ENCODE measurements around the gene NBEAL2. TPM values are rescaled to one million over a fixed set of nuclear protein-coding genes. Genes with fewer than 3 reads are reported as not detected.

NBEAL2 gene
- total and polyA plus RNA-seq, 10 donors = 44.0 to 271 (median 129) TPM

DNA sequence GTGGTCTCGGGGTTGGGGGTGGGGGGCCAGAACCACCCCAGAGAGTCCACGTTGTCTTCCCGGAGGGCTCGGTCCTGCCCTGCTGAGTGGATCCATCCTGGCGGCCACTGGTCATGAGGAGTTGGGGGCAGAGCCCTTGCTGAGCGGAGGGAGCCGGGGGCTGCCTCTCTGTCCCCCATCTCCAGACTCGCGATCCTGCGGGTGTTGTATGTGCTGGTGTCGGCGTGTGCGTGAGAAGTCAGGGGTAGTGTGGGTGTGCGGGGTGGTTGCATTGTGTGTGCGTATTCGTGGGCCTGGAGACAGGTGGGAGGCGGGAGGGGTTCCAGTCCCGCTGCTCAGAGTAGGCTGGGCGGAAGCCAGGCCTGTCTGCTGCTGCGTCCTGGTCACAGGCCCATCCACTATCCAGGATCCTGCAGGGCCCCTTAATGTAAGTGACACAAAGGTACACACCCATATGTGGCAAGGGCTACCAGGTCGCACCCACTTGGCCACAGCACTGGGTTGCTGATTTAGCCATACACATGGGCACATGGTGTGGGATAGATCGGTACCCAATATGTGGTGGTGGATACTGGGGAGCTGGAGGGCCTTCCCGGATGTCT, 30.7 kb downstream of the NBEAL2 start:
- Histone ChIP-seq H3K4me3 (peak overlapping the region; percentile 45 to 75 (median 49)), H3K36me3 (peaks cover 0 to 89% (median 32%) of the 10 kb centered on the region in 6 donors), H3K4me1 (peaks cover 4 to 31% (median 18%) of the 10 kb centered on the region in 6 donors), H3K9me3 (no peaks in the 10 kb centered on the region), H3K27me3 (replicated peaks in 1 of 7) (no peaks in the 10 kb centered on the region), H3K27ac (peak overlapping the region; percentile 59 to 84 (median 82))
- intact Hi-C loops (cut with DNase I; ENCODE audit: low total_unique reads) = no loop called here
- 74 to 93% (median 78%) methylated on average over 12 to 23 of the region's 23 CpGs for WGBS, 5 donors
- DNase-seq = peak; percentile 74
- TF ChIP-seq, protein P1, sequence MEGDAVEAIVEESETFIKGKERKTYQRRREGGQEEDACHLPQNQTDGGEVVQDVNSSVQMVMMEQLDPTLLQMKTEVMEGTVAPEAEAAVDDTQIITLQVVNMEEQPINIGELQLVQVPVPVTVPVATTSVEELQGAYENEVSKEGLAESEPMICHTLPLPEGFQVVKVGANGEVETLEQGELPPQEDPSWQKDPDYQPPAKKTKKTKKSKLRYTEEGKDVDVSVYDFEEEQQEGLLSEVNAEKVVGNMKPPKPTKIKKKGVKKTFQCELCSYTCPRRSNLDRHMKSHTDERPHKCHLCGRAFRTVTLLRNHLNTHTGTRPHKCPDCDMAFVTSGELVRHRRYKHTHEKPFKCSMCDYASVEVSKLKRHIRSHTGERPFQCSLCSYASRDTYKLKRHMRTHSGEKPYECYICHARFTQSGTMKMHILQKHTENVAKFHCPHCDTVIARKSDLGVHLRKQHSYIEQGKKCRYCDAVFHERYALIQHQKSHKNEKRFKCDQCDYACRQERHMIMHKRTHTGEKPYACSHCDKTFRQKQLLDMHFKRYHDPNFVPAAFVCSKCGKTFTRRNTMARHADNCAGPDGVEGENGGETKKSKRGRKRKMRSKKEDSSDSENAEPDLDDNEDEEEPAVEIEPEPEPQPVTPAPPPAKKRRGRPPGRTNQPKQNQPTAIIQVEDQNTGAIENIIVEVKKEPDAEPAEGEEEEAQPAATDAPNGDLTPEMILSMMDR (IDR thresholded peaks at IDR 0.05 in 8 of 11, conservative IDR thresholded peaks at IDR 0.05 in 3 of 11) = no peak
- TF ChIP-seq POLR2A (IDR thresholded peaks at IDR 0.05) = no peak
- TF ChIP-seq POLR2AphosphoS5 (IDR thresholded peaks at IDR 0.05) = no peak

DNA sequence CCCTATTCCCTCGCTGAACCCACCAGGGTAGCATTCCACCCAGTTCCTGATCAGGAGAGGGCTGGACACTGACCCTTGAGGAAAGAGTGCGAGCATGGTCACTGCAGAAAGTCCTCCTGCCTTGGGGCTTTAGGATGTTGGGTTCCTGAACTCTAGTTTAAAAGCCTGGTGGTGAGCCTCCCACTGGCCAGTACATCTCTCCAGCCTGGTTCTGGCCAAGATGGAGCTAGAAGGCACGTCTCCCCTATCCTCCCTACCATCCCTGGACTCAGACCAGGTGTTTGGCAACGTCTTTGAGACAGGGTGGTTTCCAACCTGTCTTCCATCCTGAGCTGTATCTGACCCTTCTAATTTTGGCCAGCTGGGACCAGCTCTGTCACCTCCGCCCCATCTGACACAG, 31.4 kb downstream of the NBEAL2 start:
- Histone ChIP-seq H3K36me3 (peaks cover 0 to 89% (median 28%) of the 10 kb centered on the region in 6 donors), H3K4me3 (no peak overlapping the region), H3K9me3 (no peaks in the 10 kb centered on the region), H3K27ac (peak overlapping the region in 3 of 8 donors; percentile 1 to 82 (median 7)), H3K4me1 (peaks cover 4 to 32% (median 18%) of the 10 kb centered on the region in 6 donors), H3K27me3 (replicated peaks in 1 of 7) (no peaks in the 10 kb centered on the region)
- no peak for DNase-seq
- TF ChIP-seq POLR2A (IDR thresholded peaks at IDR 0.05) = no peak
- TF ChIP-seq, protein P1 (IDR thresholded peaks at IDR 0.05 in 8 of 11, conservative IDR thresholded peaks at IDR 0.05 in 3 of 11) = no peak
- TF ChIP-seq POLR2AphosphoS5 (IDR thresholded peaks at IDR 0.05) = no peak
- WGBS, 5 donors = 88 to 98% (median 91%) methylated on average over 5 of the region's 5 CpGs
- intact Hi-C loops (cut with DNase I; ENCODE audit: low total_unique reads) = no loop called here

DNA sequence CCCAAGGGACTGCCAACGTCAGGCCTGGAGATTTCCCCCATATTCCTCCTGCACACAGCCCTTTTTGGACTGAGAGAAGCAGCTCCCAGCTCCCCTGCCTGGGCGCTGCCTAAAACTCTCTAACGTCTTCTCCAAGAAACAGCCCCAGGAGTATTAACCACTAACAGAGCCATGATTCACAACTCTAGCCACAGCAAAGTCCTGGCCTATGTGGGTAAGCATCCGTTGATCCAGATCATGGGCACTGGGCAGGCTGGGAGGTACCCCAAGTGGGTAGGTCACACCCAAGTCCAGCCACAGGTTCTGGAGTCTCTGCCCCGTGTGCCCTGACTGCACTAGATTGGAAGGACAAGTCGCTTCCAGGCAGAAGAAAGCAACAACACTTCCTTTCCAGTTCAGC, 31.9 kb downstream of the NBEAL2 start:
- no peaks in the 10 kb centered on the region for H3K27me3 ChIP-seq (replicated peaks in 1 of 7)
- peak overlapping the region in 3 of 8 donors; percentile 1 to 82 (median 7) for H3K27ac ChIP-seq
- peaks cover 4 to 37% (median 18%) of the 10 kb centered on the region in 6 donors for H3K4me1 ChIP-seq
- TF ChIP-seq, protein P1 (IDR thresholded peaks at IDR 0.05 in 8 of 11, conservative IDR thresholded peaks at IDR 0.05 in 3 of 11) = no peak
- TF ChIP-seq POLR2AphosphoS5 (IDR thresholded peaks at IDR 0.05) (no peak), POLR2A (IDR thresholded peaks at IDR 0.05) (no peak)
- intact Hi-C loops (cut with DNase I; ENCODE audit: low total_unique reads) = no loop called here
- DNase-seq = peak; percentile 45
- WGBS, 5 donors = 85 to 92% (median 87%) methylated on average over 6 of the region's 6 CpGs
- H3K4me3 ChIP-seq = no peak overlapping the region
- H3K36me3 ChIP-seq = peaks cover 0 to 89% (median 28%) of the 10 kb centered on the region in 6 donors
- no peaks in the 10 kb centered on the region for H3K9me3 ChIP-seq

DNA sequence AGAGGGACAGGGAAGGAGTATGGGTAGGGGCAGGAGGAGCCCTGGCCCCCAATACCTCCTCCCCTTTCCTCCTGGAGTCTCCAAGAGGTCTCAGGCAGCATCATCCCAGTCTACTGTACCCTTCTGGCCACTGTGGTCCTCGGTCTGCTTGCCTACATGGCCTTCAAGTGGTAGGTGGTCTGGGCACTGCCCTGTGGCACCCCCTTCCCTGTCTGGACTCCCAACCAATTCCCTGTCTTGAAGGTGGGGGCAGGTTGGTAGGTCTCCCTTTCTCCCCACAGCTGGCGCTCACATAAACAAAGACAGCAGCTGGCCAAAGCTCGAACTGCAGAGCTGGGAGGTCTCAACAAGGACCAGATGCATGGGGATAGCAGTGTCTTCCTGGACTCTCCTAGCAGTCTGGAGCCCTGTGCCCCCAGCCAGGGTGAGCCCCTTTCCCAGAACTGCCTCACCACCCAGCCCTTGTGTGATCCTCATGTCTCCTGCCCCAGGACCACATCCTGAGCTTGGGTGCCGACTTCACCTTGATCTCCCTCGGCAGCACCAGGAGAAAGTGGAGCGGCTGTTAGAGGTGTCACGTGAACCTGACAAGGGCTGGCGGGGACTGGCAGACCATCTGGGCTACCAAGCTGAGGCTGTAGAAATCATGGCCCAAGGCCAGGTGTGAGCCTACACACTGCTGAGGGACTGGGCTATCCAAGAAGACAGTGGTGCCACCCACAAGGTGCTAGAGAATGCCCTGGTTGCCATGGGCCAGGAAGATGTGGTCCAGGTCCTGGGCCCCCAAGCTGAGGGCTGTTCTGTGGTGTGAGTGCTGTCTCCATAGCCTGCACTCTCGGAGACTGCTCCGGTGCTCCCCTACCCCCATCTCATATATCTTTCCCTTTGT, 33.1 kb downstream of the NBEAL2 start:
- WGBS, 5 donors = 79 to 92% (median 88%) methylated on average over 10 of the region's 10 CpGs
- no peaks in the 10 kb centered on the region for H3K27me3 ChIP-seq (replicated peaks in 1 of 7)
- no peaks in the 10 kb centered on the region for H3K9me3 ChIP-seq
- H3K4me3 ChIP-seq = no peak overlapping the region
- H3K27ac ChIP-seq = peak overlapping the region in 1 of 8 donors; percentile 9
- TF ChIP-seq POLR2AphosphoS5 (IDR thresholded peaks at IDR 0.05) (peak in 2 of 3 donors; percentile 23 to 59), POLR2A (IDR thresholded peaks at IDR 0.05) (no peak)
- TF ChIP-seq, protein P1 (IDR thresholded peaks at IDR 0.05 in 8 of 11, conservative IDR thresholded peaks at IDR 0.05 in 3 of 11) = no peak
- H3K4me1 ChIP-seq = peaks cover 9 to 45% (median 30%) of the 10 kb centered on the region in 6 donors
- peaks cover 0 to 89% (median 23%) of the 10 kb centered on the region in 6 donors for H3K36me3 ChIP-seq
- DNase-seq = peak; percentile 64
- intact Hi-C loops (cut with DNase I; ENCODE audit: low total_unique reads) = no loop called here

Measured in spleen (tissue), 11 donors.